GM20431 (cell line): ENCODE measurements around the gene PNPLA8.
"Not testable (repeated sequence)": the region's sequence is repeated elsewhere in the genome, so short reads cannot be mapped to it uniquely, and the experiment has no call there.

Experiments
- in situ Hi-C: fragments of 300-500 bp; cut with MseI, MboI; formaldehyde crosslinking; loops from one replicate; pipeline ENCODE4 v1.15.0; 2020; ENCODE audit warnings: low sequenced_read_pairs; ENCODE audit not compliant: unreplicated experiment

Gene PNPLA8

GRCh38 chr7:108533712-108534111 is 7.8 kb upstream of the PNPLA8 start:
- in situ Hi-C loops: no loop called here

GRCh38 chr7:108529341-108529740 is 3.4 kb upstream of the PNPLA8 start:
- in situ Hi-C loops: no loop called here

DNA sequence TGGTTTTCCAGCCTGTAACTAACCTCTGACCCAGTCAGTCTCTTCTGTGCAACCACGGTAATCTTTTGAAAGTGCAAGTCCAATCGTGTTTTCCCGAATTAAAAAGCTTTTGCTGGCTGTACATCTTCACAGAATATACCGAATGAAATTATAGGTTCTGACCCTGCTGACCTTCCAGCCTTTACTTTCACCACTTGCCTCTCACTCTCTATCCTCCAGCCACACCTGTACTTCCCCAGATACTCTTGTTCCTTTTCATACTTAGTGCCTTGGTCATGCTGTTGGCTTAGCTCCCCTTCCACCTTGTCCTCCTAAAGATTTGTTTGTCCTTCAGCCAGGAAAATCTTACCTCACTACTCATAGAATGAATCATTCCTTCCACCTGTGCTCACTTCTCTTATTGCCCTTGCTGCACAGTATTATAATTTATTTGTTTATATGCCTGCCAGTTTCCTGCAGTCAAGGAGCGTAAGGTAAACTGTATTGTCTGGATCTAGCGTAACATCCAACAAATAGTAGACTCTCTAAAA is 2.3 kb upstream of the PNPLA8 start:
- in situ Hi-C loops: no loop called here

DNA sequence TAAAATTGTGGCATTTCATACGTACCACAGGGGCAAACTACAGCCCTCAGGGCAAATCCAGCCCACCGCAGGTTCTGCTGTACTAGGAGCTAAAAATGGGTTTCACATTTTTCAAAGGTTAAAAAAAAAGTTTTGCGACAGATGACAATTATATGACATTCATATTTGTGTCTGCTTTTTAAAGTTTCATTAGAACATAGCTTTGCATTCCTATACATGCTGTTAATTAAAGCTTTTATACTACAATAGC is 758 bp upstream of the PNPLA8 start:
- in situ Hi-C loops: no loop called here

DNA sequence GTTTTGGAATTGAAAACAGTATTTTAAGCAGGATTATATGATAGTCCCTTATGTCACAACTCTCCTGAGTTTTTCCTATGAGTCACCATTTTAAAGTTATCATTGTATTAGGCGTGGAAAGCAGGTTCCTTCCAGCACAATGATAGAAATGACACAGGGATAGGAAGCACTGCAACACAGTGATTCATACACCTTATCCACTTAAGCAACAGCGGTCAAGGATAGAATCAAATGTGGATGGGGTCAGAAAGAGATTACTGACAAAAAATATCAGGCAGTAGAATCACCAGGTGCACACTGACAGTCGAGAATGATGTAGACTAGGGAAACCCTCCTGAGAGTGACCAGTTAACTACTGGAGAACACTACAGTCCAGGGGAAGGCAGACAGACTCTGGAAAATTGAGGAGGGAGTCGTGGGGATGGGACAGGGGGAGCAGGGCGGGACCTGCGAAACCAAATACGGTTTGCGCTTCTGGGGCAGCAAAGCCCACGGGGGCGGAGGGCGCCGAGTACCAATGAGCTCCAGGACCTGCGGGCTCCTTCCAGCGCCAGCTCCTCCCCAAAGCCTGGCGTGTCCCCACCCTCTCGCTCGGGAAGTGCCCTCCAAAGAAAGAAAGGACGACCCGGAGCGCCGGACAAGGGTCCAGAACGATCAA is 479 bp downstream of the PNPLA8 start:
- in situ Hi-C loops: no loop called here

GRCh38 chr7:108522780-108523179 is 3.2 kb downstream of the PNPLA8 start:
- in situ Hi-C loops: no loop called here

GRCh38 chr7:108517951-108518350 is 8.0 kb downstream of the PNPLA8 start:
- in situ Hi-C loops: no loop called here

- in situ Hi-C loops: no loop called here
Measured at GRCh38 chr7:108515630-108516029, 10.3 kb downstream of the PNPLA8 start.

DNA sequence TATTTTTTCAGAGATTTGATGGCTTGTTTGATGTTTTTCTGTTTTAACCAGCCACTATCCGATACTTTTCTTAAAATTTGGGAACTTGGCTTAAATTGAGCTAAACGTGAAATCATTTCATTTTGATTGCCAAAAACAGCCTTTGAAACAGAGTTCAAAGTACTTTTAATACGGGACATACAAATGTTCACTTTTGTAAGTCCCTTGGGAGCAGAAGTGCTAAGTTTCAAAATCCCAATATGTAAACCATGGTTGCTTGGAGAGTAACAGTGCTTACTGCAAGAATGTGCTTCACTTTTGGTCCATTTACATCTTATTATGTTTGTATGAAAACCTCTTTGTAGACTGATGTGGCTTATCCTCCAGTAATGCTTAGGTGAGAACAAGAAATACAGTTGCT is 10.9 kb downstream of the PNPLA8 start:
- in situ Hi-C loops: no loop called here

DNA sequence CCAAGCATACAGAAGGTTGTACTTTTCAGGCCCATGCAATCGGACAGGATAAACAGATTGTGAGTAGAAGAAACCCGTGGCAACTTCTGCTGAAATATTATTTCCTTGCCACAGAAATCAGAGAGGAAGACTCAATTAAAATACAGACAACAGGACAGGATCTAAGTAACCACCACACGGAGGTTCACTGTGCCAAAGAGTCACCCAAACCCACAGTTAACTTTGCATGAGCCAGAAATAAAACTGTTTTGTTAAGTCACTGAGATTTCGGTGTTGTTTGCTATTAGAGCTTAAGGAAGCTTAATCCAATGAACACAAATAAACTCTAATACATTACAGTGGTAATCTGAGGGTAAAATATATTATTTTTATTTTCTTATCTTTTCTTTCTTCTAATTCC is 14.0 kb downstream of the PNPLA8 start:
- in situ Hi-C loops: no loop called here

GRCh38 chr7:108504576-108504975 is 21.4 kb downstream of the PNPLA8 start:
- in situ Hi-C loops: not testable (repeated sequence)

- in situ Hi-C loops: no loop called here
Measured at GRCh38 chr7:108503112-108504026, 22.6 kb downstream of the PNPLA8 start.

DNA sequence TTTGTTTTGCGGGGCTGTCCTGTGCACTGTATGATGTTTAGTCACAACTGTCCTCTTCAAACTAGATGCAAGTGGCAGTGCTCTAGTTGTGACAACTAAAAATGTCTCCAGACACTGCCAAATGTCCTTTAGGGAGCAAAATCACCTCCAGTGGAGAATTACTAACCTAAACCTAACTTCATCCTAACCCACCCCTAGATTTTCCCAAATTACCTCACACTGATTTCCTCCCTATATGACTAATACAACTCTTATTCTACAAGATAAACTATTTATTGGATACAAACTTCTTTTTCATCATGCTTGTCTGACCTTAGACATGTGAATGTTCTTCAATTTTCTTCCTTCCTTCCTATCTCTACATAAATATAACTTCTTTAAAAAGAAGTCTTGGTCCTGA is 26.4 kb downstream of the PNPLA8 start:
- in situ Hi-C loops: no loop called here

- in situ Hi-C loops: no loop called here
Measured at GRCh38 chr7:108498481-108498880, 27.5 kb downstream of the PNPLA8 start.

DNA sequence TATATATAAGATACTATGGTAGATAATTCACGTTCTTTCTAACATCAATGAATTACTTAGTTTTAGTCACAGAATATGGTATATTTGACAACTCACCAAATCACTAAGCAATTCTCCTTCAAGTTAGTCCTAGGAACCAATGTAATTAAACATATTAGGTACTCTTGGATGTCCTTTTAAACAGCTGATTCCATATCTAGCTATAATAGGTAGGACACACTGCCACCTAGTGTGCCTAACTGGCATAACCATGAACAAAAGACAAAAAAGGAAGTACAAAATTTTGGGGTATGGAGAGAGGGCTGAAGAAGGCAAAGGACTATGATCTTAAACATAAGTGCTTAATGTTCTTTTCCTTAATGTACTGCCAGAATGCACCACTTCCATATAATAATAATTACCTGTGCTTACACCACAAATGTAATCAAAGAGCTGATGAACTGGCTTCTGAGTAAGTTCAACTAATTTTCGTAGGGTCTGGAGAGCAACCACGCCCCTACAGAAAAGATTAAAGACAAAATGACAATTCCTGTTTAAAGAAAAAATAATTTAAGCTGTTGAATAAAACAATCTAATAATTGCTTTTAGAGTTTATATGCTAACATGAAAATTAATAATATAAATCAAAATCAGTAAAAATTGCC is 28.7 kb downstream of the PNPLA8 start:
- in situ Hi-C loops: no loop called here

- in situ Hi-C loops: no loop called here
Measured at GRCh38 chr7:108492742-108493141, 33.2 kb downstream of the PNPLA8 start.

- in situ Hi-C loops: no loop called here
Measured at GRCh38 chr7:108488768-108489538, 37.0 kb downstream of the PNPLA8 start.

DNA sequence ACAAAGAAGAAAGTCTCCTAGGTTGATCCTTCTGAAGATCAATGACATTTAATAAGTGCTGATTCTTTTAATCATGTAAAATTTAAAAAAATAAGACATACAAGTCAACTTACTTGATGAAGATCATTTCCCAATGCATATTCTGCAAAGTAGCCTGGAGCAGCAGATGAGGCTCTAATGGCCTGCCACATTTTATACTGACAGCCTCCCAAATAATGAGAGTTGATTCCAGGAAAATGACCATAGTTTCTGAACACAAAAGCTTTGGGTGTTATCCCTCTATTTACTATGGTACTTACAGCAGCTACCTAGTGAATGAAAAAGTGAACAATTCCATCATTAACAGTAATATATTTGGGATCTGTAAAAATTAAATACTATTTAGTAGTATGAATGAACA is 38.3 kb downstream of the PNPLA8 start:
- in situ Hi-C loops: no loop called here

DNA sequence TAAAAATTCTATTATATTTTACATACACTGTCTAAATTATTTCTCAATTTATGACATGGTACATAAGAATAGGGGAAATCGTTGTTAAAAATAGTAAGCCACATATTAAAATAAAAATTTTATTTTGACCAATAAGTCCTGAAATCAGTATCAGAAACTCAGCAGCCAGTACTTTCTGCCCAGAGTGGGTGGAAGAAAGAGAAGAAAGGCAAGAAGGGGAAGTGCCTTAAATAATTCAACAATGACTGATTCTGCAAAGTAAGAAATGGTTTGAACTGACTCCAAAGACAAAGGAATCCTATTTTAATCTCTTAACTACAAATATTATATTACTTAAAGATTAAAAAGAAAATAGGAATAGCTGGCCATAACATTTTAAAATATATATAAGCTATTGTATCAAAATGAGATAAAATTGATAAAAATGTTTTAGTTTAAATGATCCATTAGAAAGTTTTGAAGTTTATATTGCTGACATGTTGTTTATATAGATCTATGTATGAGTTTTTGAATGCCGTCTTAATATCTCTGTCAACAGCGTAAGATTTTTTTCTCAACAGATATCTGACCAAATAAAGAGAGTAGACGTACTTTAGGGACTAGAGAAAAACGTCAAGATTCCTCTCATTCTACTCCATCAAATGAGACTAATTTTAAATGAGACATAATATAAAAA is 39.5 kb downstream of the PNPLA8 start:
- in situ Hi-C loops: no loop called here

GRCh38 chr7:108484137-108484536 is 41.8 kb downstream of the PNPLA8 start:
- in situ Hi-C loops: no loop called here
